GM10266 (cell line): Measurements from ENCODE around the gene SV2C.

Source experiments
- DNase-seq: peaks from one replicate; pipeline ENCODE4 v3.0.0; 2012; ENCODE audit errors: extremely low spot score
- TF ChIP-seq, protein P1 (sequence below): IDR thresholded peaks from 2 replicates; pipeline ENCODE4 v1.5.1; 2012; ENCODE audit warnings: mild to moderate bottlenecking, low read depth; ENCODE audit not compliant: control insufficient read depth, insufficient read depth; ENCODE audit errors: missing control alignments

Gene SV2C

GRCh38 chr5:76177978-76178377 is 94.8 kb downstream of the SV2C start:
- no peak for DNase-seq
- TF ChIP-seq, protein P1, sequence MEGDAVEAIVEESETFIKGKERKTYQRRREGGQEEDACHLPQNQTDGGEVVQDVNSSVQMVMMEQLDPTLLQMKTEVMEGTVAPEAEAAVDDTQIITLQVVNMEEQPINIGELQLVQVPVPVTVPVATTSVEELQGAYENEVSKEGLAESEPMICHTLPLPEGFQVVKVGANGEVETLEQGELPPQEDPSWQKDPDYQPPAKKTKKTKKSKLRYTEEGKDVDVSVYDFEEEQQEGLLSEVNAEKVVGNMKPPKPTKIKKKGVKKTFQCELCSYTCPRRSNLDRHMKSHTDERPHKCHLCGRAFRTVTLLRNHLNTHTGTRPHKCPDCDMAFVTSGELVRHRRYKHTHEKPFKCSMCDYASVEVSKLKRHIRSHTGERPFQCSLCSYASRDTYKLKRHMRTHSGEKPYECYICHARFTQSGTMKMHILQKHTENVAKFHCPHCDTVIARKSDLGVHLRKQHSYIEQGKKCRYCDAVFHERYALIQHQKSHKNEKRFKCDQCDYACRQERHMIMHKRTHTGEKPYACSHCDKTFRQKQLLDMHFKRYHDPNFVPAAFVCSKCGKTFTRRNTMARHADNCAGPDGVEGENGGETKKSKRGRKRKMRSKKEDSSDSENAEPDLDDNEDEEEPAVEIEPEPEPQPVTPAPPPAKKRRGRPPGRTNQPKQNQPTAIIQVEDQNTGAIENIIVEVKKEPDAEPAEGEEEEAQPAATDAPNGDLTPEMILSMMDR: no peak

- TF ChIP-seq, protein P1: no peak
Measured at GRCh38 chr5:76178913-76179312, 95.7 kb downstream of the SV2C start.

DNA sequence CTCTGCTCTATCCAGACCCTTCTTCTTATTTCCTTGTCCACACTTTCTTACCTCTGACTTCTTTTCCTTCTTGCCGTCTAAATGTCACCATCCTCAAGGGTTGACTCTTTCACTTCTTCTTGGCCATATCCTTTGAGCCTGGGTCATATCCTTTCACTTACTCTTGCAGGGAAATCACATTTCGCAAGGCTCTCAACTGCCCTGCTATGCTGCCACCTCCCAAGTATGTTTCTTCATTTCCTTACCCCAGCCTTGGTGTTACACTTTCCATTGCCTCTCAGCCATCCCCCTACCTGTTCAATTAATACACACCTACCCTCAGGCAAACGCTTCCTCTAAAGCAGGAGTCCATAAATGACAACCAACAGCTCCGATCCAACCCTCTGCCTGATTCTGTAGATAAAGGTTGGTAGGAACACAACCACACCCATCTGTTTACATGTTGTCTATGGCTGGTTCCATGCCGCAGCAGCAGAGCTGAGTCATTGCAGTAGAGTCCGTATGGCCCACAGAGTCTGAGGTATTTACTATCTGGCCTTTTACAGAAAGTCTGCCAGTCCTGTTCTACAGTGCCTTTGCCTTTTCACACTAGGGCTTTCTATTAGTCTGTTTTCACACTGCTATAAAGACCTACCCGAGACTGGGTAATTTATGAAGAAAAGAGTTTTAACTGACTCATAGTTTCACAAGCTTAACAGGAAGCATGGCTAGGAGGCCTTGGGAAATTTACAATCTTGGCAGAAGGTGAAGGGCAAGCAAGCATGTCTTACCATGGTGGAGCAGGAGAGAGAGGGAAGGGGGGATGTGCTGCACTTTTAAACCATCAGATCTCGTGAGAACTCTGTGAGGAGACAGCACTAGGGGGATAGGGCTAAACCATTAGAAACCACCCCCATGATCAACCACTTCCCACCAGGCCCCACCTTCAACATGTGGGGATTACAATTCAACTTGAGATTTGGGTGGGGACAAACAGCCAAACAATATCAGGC is 97.9 kb downstream of the SV2C start:
- TF ChIP-seq, protein P1: no peak
- DNase-seq: no peak

More at GRCh38 chr5:76178913-76179312, 95.7 kb downstream of the SV2C start:
- no peak for DNase-seq

DNA sequence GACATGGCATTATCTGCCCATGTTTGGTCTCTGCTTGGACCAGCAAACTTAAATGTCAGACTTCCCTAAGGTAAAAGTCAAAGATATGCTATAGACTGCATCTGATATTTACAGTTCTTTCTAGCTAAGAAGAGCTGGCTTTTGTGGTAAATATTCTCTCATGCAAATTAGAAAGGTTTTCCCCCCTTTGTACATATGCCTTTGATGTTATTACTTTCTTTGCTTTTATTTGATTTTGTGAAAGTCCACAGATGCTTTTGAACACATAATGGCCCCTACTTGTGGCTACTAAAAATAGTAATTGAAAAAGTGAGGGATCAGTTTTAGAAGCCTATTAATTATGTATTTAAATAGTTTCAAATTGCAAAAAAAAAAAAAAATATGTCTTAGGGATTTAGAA is 104.2 kb downstream of the SV2C start:
- DNase-seq: no peak
- TF ChIP-seq, protein P1: no peak

DNA sequence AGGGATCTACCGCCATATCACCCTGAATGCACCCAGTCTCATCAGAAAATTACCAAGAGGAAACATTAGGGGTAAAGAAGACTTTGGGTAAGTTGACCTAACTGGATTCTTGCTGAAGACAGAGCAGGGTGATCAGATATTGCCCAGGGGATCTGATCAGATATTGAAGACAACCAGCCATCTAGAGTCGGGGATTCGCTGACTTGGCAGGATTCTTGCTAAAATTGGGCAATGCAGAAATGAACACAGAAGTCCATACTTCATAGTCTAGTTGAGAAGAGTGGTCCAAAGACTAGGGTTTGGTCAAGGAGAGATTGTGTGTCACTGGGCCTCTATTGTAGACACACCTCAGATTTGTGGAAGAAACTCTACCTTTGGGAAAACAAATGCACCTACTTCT is 107.2 kb downstream of the SV2C start:
- no peak for DNase-seq
- TF ChIP-seq, protein P1: no peak

DNA sequence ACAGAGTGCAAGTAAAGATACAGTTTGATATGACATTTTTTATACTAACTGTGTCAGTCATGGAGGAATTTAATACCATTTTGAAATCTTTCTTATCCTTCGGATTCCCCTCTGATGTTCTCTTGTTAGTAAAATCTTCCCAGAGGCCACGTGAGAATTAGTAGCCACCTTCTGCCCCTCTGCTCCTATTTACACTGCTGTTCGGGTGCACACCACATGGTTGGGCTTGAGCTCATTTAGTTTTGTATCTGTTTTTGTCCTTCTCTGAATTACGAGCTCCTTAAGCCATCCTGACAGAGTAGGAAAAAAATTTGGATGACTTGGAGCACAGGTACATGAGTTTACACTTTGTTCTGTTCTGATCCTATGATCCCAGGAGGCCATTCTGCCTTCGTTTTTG is 109.7 kb downstream of the SV2C start:
- no peak for DNase-seq
- TF ChIP-seq, protein P1: no peak

GRCh38 chr5:76193635-76194034 is 110.5 kb downstream of the SV2C start:
- TF ChIP-seq, protein P1: no peak
- DNase-seq: no peak
